Gastroesophageal sphincter (tissue), 4 donors: Measurements from ENCODE around the gene SKOR1. TPM values are rescaled to one million over a fixed set of nuclear protein-coding genes. Genes with fewer than 3 reads are reported as not detected.
A peak's percentile ranks its signal among the peaks of the same experiment; 100 is the strongest.

Experiments used
- ATAC-seq: fragments of 150-250 bp; one replicate; pipeline ENCODE4 v1.9.1; 2016; ENCODE audit warnings: mild to moderate bottlenecking, moderate library complexity
- H3K27ac ChIP-seq, 4 donors: fragments of 200-600 bp; sonication (generic) in 3 of 4; 1 replicate in 3 of 4; 2 replicates in 1 of 4; pipeline ENCODE4 v1.5.1; 2016 to 2019
- H3K27me3 ChIP-seq: fragments of 200-600 bp; sonication (generic); one replicate; pipeline ENCODE4 v1.5.1; 2019
- H3K36me3 ChIP-seq, 2 donors: fragments of 200-600 bp; sonication (generic); one replicate each; pipeline ENCODE4 v1.5.1; 2019; ENCODE audit warnings: control low read depth in 1 of 2
- H3K4me1 ChIP-seq, 3 donors: fragments of 200-600 bp; sonication (generic); 1 replicate in 2 of 3; 2 replicates in 1 of 3; pipeline ENCODE4 v1.5.1; 2016 to 2019; ENCODE audit warnings: control low read depth in 2 of 3
- H3K4me3 ChIP-seq, 2 donors: fragments of 200-600 bp; sonication (generic); one replicate each; pipeline ENCODE4 v1.5.1; 2019; ENCODE audit warnings: mild to moderate bottlenecking in 1 of 2, moderate library complexity in 1 of 2
- H3K9me3 ChIP-seq, 3 donors: fragments of 200-600 bp; sonication (generic); one replicate each; pipeline ENCODE4 v1.5.1; 2017 to 2019; ENCODE audit warnings: control low read depth in 2 of 3
- CTCF ChIP-seq, 4 experiments: fragments of 200-600 bp in 2 of 4; fragments of 450-650 bp in 2 of 4; sonication (generic) in 1 of 4; IDR thresholded peaks; one replicate each; pipeline ENCODE4 v1.5.1; 2017 to 2019; ENCODE audit warnings: antibody characterized with exemption in 4 of 4, mild to moderate bottlenecking in 2 of 4, moderate library complexity in 2 of 4
- EP300 ChIP-seq: sonication (generic); formaldehyde crosslinking; IDR thresholded peaks from one replicate; pipeline ENCODE4 v1.6.1; 2017; ENCODE audit warnings: antibody characterized with exemption, mild to moderate bottlenecking
- POLR2A ChIP-seq, 2 donors: fragments of 450-650 bp; IDR thresholded peaks; one replicate each; pipeline ENCODE4 v1.6.1; 2017; ENCODE audit warnings: antibody characterized with exemption in 2 of 2, mild to moderate bottlenecking in 2 of 2, moderate library complexity in 1 of 2
- POLR2AphosphoS5 ChIP-seq: sonication (generic); formaldehyde crosslinking; IDR thresholded peaks from one replicate; pipeline ENCODE4 v1.6.1; 2017; ENCODE audit warnings: antibody characterized with exemption
- WGBS, 2 donors: methylation state at CpG; one replicate each; pipeline ENCODE4 v1.1.5; 2018; ENCODE audit warnings: low coverage in 1 of 2; 5-methylcytosine and 5-hydroxymethylcytosine counted together
- total RNA-seq, 4 donors: library from RNA; depleted of rRNA; stranded (reverse); fragments of >200 nt; gene quantifications; one replicate each; pipeline ENCODE4 v1.1.0, GENCODE V29; 2016

Gene SKOR1
- total RNA-seq, 4 donors from 2014 or later: 0.46 to 2.2 (median 0.87) TPM

- Histone ChIP-seq H3K4me1 (peaks cover 0 to 39% (median 3%) of the 10 kb centered on the region in 3 donors), H3K4me3 (no peak overlapping the region), H3K27me3 (peaks cover 85% of the 10 kb centered on the region), H3K9me3 (peaks cover 0 to 26% (median 0%) of the 10 kb centered on the region in 3 donors), H3K27ac (no peak overlapping the region), H3K36me3 (peaks cover 0 to 16% of the 10 kb centered on the region in 2 donors)
- no peak for ATAC-seq
- TF ChIP-seq CTCF (IDR thresholded peaks at IDR 0.05) (no peak), POLR2A (IDR thresholded peaks at IDR 0.05) (no peak), EP300 (no peak), POLR2AphosphoS5 (no peak)
- WGBS, 2 donors: 70 to 100% methylated on average over 2 of the region's 3 CpGs
Observed at GRCh38 chr15:67818464-67818863, 6.8 kb upstream of the SKOR1 start.

- TF ChIP-seq EP300 (no peak), CTCF (IDR thresholded peaks at IDR 0.05) (no peak), POLR2AphosphoS5 (no peak), POLR2A (IDR thresholded peaks at IDR 0.05) (no peak)
- Histone ChIP-seq H3K27me3 (peaks cover 97% of the 10 kb centered on the region), H3K27ac (no peak overlapping the region), H3K36me3 (peaks cover 0 to 15% of the 10 kb centered on the region in 2 donors), H3K9me3 (peaks cover 0 to 25% (median 0%) of the 10 kb centered on the region in 3 donors), H3K4me3 (no peak overlapping the region), H3K4me1 (peaks cover 0 to 49% (median 5%) of the 10 kb centered on the region in 3 donors)
- ATAC-seq: no peak
- WGBS, 2 donors: 0% methylated on average over 2 of the region's 19 CpGs; no CpG with 5 or more reads in 1 of the 2 donors
Observed at GRCh38 chr15:67819636-67820035, 5.7 kb upstream of the SKOR1 start.

DNA sequence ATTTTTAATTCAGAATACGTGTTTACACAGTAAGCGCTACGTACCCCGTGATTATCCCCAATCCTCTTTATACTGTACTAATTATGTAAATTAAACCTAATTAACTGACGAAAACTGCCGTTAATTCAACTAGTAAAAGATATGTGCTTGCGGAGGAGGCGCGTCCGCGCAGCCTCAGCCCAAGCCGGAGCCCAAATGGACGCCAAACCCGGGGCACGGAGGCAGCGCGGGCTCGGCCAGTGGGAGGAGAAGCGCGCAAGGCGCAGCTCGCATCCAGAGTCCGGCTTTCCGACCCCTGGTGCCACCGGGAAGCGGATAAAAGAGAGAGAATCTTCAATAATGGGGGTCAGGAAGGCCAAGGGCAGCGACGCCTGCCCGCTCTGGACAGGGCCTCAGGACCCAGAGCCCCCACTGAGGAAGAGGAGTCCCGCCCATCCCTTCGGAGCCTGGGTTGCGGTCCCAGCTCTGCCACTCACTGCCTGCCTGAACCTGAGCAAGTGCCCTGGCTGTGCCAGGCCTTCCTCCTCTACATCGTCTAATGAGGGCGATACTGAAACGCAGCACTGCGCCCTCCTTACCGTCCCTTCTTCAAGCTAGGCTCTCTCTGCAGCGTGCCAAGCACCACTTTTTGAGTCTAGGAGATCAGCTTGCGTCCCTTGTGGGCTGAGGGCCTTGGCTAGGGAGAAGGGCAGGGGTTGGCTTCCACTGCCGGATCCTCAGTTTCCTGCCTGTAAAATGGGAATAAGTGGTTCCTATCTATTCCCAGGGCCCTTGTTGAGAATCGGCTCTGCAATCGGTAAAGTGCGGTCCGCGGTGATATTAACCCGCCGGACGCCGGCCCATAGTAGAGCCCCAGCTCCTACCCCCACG, 5.0 kb upstream of the SKOR1 start:
- Histone ChIP-seq H3K27ac (no peak overlapping the region), H3K27me3 (peaks cover 99% of the 10 kb centered on the region), H3K4me1 (peaks cover 0 to 56% (median 11%) of the 10 kb centered on the region in 3 donors), H3K4me3 (no peak overlapping the region), H3K9me3 (peaks cover 0 to 17% (median 0%) of the 10 kb centered on the region in 3 donors), H3K36me3 (peaks cover 0 to 7% of the 10 kb centered on the region in 2 donors)
- TF ChIP-seq CTCF (IDR thresholded peaks at IDR 0.05) (no peak), EP300 (no peak), POLR2AphosphoS5 (no peak), POLR2A (IDR thresholded peaks at IDR 0.05) (no peak)
- no peak for ATAC-seq
- 9 to 16% methylated on average over 11 to 21 of the region's 50 CpGs for WGBS, 2 donors

DNA sequence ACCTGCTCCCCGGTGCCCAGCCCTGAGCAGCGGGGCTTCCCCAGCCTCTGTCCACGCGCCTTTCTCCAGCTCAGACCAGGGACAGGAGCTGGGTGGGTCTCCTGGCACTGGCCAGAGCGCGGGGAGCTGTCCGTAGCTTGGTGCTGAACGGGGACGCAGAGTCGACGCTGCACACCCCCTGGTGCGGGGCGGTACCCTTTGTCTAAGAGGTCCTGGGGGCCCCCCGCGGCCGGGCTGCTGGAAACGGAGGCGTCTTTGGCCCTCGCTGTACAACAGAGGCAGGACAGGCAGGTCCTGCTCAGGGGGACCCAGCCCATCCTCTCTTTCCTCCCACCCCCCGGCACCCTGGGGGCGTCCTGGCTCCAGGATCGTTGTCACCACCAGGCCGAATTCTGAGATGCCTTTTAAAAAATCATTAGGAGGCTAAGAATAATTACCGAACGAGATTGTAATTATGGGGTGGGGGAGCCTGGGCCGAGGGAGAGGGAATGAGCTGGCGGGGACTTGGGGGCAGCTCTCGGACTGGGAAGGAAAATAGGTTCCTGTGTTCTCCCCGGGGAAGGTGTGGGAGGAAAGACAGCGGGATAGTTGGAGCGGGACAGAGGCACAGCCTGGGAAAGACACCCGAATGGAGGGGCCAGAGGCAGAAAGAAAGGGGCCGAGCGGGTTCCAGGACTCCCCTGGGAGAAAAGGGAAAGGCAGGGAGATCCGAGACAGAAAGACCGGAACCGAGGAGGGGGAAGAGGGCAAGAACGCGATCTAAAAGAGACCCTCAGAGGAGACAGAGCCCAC, 4.1 kb upstream of the SKOR1 start:
- peak; percentile 49 for ATAC-seq

More for the DNA sequence above, 4.1 kb upstream of the SKOR1 start:
- Histone ChIP-seq H3K36me3 (no peaks in the 10 kb centered on the region), H3K27me3 (peaks cover 99% of the 10 kb centered on the region), H3K4me1 (peaks cover 0 to 64% (median 18%) of the 10 kb centered on the region in 3 donors), H3K4me3 (no peak overlapping the region), H3K9me3 (peaks cover 0 to 9% (median 0%) of the 10 kb centered on the region in 3 donors), H3K27ac (no peak overlapping the region)
- 4 to 8% methylated on average over 15 to 16 of the region's 39 CpGs for WGBS, 2 donors
- TF ChIP-seq EP300: no peak
- no peak for TF ChIP-seq CTCF (IDR thresholded peaks at IDR 0.05)
- TF ChIP-seq POLR2A (IDR thresholded peaks at IDR 0.05): no peak
- TF ChIP-seq POLR2AphosphoS5: no peak
